NCI-H2227 treated with DMSO at 0.1 percent for 48 hours (cell line): ENCODE data around the gene FNDC11.
"Not testable (repeated sequence)": the region's sequence is repeated elsewhere in the genome, so short reads cannot be mapped to it uniquely, and the experiment has no call there.

Source experiments
- DNase-seq: peaks from one replicate; lab custom pipeline; 2025; lab: John Stamatoyannopoulos, UW

The FNDC11 gene

GRCh38 chr20:63566395-63567135 lies 12.6 kb downstream of the FNDC11 start:
- no peak for DNase-seq

- no peak for DNase-seq
Measured at GRCh38 chr20:63567136-63567385, 13.1 kb downstream of the FNDC11 start.

GRCh38 chr20:63567386-63568169 lies 13.6 kb downstream of the FNDC11 start:
- no peak for DNase-seq

- no peak for DNase-seq
Measured at GRCh38 chr20:63568170-63568981, 14.4 kb downstream of the FNDC11 start.

GRCh38 chr20:63568986-63569949 lies 15.3 kb downstream of the FNDC11 start:
- no peak for DNase-seq

- no peak for DNase-seq
Measured at GRCh38 chr20:63570281-63571086, 16.5 kb downstream of the FNDC11 start.

GRCh38 chr20:63571087-63571478 lies 17.1 kb downstream of the FNDC11 start:
- DNase-seq: not testable (repeated sequence)

GRCh38 chr20:63572071-63572787 lies 18.3 kb downstream of the FNDC11 start:
- no peak for DNase-seq

GRCh38 chr20:63572788-63573646 lies 19.1 kb downstream of the FNDC11 start:
- DNase-seq: no peak

- no peak for DNase-seq
Measured at GRCh38 chr20:63573647-63574131, 19.7 kb downstream of the FNDC11 start.

- DNase-seq: peak; percentile 65
Measured at GRCh38 chr20:63574156-63574828, 20.3 kb downstream of the FNDC11 start, which contains the start of gene HELZ2. Gene HELZ2, minus strand, starts transcription at chr20:63574239. Its CDS starts 1,854 bp downstream, at chr20:63572385.

GRCh38 chr20:63574829-63575743 lies 21.1 kb downstream of the FNDC11 start:
- DNase-seq: no peak

GRCh38 chr20:63576311-63576710 lies 22.4 kb downstream of the FNDC11 start:
- no peak for DNase-seq

- DNase-seq: no peak
Measured at GRCh38 chr20:63577317-63577894, 23.4 kb downstream of the FNDC11 start.

- no peak for DNase-seq
Measured at GRCh38 chr20:63578224-63579016, 24.5 kb downstream of the FNDC11 start.
